GM21619 (cell line): Measurements from ENCODE around the gene AHRR.

ENCODE experiments used
- ATAC-seq: cut with Tn5 transposase; IDR thresholded peaks from one replicate; pipeline ENCODE4 v1.9.1; 2021; ENCODE audit not compliant: unreplicated experiment

The AHRR gene

DNA sequence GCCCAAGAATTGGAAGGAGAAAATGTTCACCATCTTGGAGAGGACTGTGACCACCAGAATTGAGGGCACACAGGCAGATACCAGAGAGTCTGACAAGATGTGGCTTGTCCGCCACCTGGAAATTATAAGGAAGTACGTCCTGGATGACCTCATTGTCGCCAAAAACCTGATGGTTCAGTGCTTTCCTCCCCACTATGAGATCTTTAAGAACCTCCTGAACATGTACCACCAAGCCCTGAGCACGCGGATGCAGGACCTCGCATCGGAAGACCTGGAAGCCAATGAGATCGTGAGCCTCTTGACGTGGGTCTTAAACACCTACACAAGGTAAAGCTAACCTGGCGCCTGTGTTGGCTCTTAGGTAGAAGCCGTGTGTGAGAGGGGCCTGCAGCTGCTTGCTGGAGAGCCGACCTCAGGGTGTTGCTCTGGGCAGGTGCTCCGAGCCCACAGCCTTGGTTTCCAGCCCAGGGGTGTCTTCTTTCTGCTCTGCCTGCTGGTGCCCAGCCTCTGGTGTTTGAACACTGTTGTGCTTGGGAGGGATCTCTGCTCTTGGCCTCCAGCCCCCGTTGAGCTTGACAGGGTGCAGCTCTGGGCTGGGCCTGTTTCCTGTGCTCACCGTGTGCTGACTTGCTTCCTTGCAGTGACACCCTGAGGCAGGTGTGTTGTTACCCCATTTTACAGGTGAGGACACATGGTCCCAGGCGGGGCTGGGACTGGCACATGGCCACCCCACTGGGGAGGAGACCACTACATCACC lies 132.4 kb downstream of the AHRR start:
- ATAC-seq, result no peak

DNA sequence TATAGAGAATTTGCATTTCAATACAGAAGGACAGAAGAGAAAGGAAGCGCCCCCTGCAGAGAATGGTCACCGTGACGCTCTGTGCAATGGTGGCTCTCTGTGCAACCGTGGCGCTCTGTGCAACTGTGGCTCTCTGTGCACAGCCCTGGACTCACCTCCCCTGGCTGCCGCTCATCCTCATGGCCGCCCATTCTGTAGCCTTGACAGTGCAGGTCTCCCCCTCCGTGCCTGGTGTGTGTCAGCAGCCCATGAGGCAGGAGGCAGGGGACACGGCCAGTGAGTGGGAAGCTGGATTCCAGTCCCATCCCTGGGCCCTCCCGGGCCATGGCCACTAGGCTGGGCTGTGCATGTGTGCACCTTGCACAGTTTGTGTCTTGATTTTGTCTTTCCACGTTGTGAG lies 133.4 kb downstream of the AHRR start:
- no peak for ATAC-seq

DNA sequence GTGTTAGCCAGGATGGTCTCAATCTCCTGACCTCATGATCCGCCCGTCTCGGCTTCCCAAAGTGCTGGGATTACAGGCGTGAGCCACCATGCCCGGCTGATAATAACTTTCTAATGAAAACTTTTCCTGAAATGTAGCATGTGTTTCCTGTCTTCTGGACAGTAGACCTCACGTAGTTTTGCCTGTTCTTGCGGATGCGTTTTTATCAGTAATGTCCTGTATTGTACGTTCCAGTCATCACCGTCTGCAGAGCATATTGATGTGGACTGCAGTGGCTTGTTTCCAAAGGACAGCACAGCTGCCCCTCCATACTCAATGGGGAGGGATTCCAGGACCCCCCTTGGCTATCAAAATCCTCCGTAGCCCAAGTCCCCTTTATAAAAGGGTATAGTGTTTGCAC lies 134.3 kb downstream of the AHRR start:
- ATAC-seq, result no peak

DNA sequence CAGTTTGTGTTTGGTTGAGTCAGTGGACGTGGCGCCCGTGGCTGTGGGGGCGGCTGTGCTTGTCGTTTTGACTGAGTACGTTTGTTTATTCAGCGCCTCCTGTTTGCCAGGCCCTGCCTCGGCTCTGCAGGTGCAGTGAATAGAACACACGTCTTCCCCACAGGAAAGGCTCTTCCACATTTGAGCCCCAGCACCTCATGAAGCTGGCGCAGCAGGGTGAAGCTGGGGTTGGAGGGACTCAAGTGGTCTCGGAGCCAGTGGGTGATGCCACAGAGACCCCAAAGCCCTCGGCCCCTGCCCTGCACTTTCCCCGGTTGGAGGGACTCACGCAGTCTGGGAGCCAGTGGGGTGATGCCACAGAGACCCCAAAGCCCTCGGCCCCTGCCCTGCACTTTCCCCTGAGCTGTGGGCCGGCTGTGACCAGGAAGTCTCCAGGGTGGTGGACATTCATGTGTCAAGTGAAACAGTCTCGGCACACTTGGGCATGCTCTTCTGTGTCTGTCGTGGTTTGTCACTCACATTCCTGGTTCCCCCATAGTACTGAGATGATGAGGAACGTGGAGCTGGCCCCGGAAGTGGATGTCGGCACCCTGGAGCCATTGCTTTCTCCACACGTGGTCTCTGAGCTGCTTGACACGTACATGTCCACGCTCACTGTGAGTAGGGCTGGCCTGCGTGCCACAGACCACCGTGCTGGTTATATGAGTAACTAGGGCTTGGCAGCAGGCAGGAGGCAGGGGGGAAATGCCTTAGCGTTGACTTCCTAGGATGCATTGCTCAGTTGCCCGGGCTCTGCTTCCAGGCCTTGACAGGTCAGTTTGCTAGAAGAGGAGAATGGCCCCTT lies 135.1 kb downstream of the AHRR start:
- no peak for ATAC-seq

DNA sequence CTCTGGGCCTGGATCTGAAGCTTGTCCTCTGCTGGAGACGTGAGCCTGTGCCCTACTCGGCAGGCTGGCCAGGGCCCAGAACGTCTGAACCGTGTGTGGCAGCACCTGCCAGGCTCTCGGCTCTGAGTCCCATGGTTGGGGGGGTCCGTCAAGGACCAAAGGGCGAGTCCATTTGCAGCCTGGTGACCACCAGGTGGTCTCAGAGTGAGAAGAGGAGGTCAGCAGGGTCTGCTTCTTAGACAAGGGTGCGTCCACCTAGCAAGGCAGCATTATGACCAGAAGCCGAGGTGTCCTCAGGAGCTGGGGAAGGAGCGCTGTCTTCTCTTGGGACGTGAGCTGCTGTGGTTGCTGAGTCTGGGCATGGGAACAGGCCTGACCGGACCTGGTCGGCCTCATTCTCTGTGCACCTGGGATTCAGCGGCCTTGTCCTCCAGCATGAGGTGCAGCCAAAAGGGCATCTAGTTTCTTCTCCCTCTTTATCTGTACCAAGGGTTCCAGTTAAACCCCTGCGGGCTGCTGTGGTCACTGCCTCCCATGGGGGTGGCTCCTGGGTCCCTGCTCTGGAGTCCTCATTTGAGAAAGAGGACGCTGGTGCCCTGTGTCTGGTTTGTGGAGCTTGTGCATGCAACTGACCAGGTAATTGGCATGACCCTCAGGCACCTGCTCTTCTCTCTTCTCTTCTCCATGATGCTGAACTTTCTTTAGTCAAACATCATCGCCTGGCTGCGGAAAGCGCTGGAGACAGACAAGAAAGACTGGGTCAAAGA lies 135.9 kb downstream of the AHRR start:
- no peak for ATAC-seq

DNA sequence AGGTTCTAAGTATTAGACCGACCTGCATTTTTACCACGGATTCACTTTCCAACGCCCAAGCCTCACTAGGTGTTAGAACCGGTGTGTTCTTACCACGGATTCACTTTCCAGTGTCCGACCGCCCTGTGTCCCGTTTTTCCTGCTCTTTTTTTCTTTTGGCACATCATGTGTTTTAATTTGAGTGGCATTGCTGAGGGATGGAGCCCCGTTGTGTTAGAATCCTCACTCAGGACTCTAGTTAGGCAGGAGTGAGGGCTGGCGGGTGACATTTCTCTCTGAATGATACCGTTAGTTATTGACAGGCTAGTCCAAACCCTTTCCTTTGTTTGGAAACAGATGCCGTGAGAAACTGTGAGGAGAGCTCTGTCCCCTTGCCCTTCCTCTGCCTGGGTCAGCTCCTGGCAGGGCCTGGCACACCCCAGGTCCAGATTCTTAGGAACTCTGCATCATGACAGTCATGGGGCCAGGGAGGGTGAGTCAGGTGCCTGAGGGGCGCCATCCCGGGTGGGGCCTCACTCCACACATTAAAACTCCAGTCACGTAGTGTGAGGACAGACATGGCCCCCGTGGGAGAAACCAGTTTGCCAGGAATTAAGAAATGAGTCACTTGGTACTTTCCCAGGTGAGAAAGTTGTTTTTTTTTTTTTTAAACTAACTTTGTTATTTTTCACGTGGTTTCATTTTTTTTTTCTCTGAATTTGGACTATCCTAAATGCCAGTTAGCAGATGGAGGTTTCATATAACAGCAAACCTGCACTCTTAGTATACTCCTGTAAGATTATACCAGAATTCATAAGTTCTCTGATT lies 137.2 kb downstream of the AHRR start:
- peak; percentile 62 for ATAC-seq

DNA sequence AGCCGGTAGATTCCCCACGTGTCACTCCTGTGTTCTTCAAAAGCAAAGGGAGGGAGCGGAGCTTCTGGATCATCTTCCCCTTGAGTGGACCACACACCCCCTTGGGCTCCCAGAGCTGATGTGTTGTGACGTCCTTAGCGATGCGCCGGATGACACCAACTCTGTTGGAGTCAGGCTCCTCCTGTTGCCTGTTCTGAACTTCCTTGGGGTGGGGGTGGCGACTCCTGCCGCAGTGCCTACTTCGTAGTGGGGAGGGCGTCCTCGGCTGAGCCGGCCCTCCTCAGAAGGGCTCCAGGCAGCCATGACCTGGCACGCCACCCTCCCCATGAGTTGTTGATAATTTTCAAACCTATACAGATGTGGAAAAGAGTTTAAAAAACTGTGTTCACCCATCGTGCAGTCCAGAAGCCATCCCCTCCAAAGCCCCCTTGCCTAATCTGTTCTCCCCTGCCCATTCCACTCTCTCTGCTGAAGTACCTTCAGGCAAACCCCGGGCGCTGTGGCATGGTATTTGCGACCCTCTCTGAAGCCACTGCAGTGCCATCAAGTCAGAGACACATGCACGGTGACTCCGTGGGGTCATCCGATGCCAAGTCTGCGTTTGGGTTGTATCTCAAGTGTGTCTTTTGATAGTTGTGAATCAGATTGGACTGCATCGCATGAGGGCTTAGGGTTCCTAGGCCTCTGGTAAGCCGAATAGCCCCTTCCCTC lies 138.2 kb downstream of the AHRR start:
- ATAC-seq, result no peak

DNA sequence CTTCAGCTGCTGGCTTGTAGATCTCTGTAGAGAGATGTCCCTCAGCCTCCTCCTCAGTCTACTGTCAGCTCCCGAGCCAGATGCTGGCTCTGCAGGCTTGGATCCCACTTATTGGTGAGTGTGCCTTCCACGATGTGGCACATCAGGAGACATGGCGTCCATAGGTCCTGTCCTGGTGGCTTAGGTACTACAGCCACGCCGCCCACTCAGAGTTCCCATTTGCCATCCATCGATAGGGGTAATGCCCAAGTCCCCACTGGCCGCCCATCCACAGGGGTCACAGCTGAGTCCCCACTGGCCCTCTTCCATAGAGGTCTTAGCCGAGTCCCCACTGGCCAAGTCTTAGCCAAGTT lies 138.7 kb downstream of the AHRR start:
- no peak for ATAC-seq

DNA sequence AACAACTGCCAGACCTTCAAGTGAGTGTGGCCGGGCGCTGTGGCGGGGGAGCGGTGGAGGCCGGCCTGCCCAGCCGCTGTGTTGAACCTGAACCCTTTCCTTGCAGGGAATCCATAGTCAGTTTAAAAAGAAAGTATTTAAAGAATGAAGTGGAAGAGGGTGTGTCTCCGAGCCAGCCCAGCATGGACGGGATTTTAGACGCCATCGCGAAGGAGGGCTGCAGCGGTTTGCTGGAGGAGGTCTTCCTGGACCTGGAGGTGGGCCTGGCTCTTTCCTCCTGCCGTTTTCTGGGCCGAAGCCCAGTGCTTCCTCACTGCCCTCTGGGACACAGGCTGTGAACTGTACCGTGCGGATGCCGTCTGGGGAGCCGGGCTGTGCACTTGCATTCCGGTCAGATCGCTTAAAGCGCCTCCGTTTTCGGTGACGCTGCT lies 140.6 kb downstream of the AHRR start:
- ATAC-seq, result no peak

DNA sequence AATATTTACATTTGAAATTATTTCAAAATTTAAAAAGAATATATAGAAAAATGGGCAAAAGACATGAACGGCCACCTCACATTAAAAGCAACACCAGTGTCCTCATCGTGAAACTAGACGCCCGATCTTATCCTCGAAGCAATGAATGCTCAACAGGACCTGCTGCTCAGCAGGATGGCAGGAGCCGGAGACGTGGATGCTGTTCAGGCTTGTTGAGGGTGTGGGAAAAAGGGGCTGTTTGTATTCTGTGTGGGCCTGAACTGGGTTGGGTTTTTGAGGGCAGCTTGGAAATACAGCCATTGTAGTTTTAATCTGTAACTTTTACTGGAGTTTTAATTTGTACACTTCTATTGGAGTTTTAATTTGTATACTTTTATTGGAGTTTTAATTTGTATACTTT lies 141.8 kb downstream of the AHRR start:
- ATAC-seq, result no peak

DNA sequence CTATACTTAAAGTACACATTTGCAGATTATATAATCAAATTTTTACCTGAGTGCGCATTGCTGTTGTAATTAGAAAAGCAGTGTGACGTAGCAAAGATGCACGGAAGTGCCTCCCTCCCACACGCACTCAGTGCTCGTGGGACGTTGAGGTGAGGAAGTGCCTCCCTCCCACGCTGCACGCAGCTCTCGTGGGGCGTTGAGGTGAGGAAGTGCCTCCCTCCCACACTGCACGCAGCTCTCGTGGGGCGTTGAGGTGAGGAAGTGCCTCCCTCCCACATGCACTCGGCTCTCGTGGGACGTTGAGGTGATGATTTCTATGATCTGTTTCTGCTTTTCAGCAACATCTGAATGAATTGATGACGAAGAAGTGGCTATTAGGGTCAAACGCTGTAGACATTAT lies 142.4 kb downstream of the AHRR start:
- no peak for ATAC-seq

DNA sequence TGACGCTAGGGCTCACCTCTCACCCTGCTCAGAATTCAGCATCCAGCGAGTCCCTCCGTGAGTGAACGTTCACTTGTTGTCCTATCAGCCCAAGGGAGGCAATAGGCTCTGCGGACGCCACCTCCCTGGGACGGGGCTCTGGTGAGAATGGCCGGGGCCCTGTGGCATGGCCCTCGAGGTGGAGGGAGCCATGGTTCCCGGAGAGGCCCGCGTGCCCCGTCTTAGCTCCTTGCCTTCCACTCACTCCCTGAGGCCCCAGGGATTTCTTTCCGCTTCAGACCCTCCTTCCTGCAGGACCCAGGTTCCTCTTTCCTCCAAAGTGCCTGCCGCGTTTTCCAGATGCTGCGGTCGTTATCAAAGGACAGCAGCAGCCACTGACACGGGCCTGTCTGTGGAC lies 142.9 kb downstream of the AHRR start:
- no peak for ATAC-seq

DNA sequence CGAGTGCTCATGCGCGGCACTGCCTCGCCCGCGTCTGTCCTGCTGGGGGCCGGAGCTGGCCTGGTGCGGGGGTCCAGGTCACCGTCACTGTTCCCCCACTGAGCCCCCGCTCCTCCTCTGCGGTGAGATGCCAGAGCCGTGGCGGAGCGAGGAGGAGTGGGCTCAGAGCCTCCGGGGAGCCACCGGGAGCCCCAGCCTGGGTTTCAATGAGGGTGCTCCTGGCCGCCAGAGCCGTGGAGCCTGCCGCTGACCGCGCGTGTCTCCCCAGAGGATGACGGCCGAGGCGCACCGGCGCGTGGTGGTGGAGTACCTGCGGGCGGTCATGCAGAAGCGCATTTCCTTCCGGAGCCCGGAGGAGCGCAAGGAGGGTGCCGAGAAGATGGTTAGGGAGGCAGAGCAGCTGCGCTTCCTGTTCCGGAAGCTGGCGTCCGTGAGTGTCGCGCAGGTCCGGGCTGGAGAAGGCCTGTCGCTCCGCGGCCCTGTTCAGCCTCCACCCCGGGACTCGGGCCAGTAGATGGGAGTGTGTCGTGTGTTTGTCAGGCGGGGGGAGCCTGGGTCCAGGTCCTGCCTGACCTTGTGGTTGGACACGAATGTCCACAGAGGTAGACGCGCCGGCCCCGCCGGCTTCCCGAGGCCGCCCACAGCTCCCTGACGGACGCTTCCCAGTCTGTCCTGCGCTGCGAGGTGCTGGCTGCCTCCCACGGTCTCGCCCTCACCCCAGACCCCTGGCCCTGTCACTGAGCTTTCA lies 143.5 kb downstream of the AHRR start:
- ATAC-seq, result no peak

DNA sequence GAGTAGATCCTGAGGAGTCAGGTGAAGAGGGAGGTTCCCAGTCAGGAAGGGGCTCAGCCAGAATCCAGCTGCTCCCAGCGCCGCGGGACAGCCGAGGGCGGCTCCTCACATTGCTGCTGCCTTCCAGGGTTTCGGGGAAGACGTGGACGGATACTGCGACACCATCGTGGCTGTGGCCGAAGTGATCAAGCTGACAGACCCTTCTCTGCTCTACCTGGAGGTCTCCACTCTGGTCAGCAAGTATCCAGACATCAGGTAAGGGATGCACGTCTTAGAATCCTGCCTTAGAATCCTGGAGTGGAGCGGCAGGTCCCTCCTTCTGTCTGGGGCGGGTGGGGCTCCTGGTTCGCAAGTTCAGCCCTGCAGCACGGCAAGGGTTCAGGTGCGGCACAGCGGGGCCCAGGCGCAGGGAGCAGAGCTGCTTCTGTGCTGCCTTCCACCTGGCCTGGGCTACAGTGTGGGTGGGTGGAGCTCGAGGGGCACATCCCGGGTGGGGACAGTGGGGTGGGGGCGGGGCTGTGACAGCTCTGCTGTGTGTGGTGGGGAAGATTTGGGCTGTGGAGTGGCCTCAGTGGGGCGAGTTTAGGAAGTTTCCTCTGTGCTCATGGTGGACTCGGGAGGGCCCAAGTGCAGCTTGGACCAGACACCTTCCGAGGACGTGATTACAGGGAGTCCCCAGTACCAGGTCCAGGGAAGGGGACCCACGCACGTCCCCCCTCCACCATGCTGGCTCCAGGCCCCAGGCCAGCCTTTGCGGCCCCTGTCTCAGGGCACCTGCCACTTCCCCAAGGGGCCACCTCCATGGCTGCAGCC lies 144.3 kb downstream of the AHRR start:
- ATAC-seq, result no peak

DNA sequence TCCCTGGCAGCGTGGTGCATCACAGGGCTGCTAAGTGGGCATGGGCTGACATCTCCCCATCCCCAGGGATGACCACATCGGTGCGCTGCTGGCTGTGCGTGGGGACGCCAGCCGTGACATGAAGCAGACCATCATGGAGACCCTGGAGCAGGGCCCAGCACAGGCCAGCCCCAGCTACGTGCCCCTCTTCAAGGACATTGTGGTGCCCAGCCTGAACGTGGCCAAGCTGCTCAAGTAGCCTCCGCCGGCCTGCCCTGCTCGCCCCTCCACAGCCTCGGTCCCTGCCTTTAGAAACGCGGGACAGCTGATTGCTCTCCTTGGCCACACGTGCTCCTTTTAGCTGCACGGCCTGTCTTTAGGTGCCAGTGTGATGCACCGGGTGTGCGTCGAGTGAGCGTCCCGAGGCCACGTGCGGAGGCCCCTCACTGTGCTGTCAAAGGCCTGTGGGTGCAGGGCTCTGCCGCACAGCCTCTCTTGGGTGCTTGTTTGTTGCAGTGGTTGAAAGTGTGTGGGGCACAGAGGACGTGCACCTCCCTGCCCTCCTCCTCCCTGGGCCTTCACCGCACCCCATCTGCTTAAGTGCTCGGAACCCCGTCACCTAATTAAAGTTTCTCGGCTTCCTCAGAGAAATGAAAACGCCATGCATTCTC lies 145.3 kb downstream of the AHRR start:
- no peak for ATAC-seq

DNA sequence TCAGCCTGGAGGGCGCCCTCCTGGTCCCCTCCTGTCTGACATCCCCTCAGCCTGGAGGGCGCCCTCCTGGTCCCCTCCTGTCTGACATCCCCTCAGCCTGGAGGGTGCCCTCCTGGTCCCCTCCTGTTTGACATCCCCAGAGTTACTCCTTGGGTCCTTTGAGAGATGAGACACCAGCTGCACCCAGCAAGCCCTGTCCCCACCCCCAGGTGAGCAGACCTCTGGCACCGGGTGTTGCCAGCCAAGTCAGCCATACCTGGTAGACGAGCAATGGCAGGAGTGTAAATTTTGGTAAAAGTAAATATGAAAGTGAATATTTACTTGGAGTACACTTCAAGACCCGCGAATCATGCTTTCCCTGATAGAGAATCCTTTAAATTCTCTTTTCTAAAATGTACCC lies 146.9 kb downstream of the AHRR start:
- no peak for ATAC-seq

DNA sequence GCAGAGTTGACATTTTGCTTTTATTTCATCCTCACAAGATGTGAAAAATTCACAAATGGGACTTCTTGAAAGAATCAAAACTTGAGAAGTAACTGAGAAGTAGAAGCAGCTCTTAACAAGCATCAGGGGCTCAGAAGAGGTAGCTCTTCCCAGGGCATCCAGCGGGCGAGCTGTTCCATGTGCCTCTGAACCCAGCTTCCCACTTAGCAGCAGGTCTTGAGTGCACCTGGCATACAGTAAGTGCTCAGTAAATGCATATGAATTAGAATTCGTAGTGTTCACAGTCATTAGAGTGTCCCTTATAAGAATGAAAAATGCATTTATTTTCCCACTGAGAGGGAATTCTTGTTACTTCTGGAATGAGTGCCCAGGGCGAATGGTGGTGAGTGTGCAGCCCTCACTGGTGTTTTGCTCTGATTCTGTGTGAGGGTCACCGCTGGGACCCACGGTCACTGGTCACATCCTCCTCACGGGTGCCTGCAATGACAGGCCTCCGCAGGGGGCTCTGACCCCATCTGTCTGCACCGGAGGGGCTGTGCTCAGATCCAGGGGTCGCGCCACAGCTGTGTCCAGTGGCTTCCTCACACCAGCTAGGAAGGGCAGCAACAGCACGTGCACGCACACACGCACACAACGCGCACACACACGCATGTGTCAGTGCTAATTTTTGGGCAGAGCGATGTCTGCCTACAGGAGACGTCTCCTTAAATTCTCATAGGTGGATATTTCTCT lies 148.4 kb downstream of the AHRR start:
- ATAC-seq, result no peak
